WTC11 (cell line): ENCODE results near the gene TBC1D22B. TPM values are rescaled to one million over a fixed set of nuclear protein-coding genes. Genes with fewer than 3 reads are reported as not detected.

Experiments
- ATAC-seq: fragments of 200-7000 bp; cut with Tn5 transposase; 2 replicates; pipeline ENCODE4 v1.10.0; 2021; ENCODE audit warnings: mild to moderate bottlenecking, moderate library complexity
- CTCF ChIA-PET: fragments of 300-600 bp; sonication (Branson Sonifier 250); formaldehyde crosslinking; loops from one replicate; lab custom pipeline; 2021; ENCODE audit warnings: antibody characterized with exemption; lab: Charles Lee
- POLR2A ChIA-PET: fragments of 350-600 bp; sonication (Branson Sonifier 250); formaldehyde crosslinking; loops from one replicate; lab custom pipeline; 2021; ENCODE audit warnings: antibody characterized with exemption; lab: Charles Lee
- DNase-seq: peaks from one replicate; pipeline ENCODE4 v3.0.0; 2021; ENCODE audit warnings: low spot score
- H3K27ac Mint-ChIP-seq: 2 replicates; pipeline ENCODE4 v1.8.0; 2021; ENCODE audit warnings: mixed read lengths
- H3K27me3 Mint-ChIP-seq: 2 replicates; pipeline ENCODE4 v1.8.0; 2021; ENCODE audit warnings: low read depth, mild to moderate bottlenecking, moderate library complexity, mixed read lengths
- H3K36me3 Mint-ChIP-seq: 2 replicates; pipeline ENCODE4 v1.8.0; 2021; ENCODE audit warnings: mixed read lengths
- H3K4me1 Mint-ChIP-seq: 2 replicates; pipeline ENCODE4 v1.8.0; 2022; ENCODE audit warnings: mixed read lengths
- H3K4me3 Mint-ChIP-seq: 2 replicates; pipeline ENCODE4 v1.8.0; 2021; ENCODE audit warnings: mild to moderate bottlenecking, moderate library complexity, mixed read lengths
- H3K9me3 Mint-ChIP-seq: 2 replicates; pipeline ENCODE4 v1.8.0; 2021; ENCODE audit warnings: mixed read lengths
- ATF1 ChIP-seq: sonication (generic); formaldehyde crosslinking; IDR thresholded peaks from 2 replicates; pipeline ENCODE4 v1.8.1; 2023; ENCODE audit warnings: mild to moderate bottlenecking, moderate library complexity, missing genetic modification reagents
- CREB1 ChIP-seq: sonication (generic); formaldehyde crosslinking; IDR thresholded peaks from 2 replicates; pipeline ENCODE4 v1.8.0; 2023; ENCODE audit warnings: mild to moderate bottlenecking, missing genetic modification reagents
- ELF4 ChIP-seq: sonication (generic); formaldehyde crosslinking; IDR thresholded peaks from 2 replicates; pipeline ENCODE4 v1.8.1; 2022; ENCODE audit warnings: low read depth, mild to moderate bottlenecking, moderate library complexity, missing genetic modification reagents
- EMX1 ChIP-seq: fragments of 250-450 bp; sonication (Bioruptor Pico); IDR thresholded peaks from 2 replicates; pipeline ENCODE4 v1.8.0; 2021; ENCODE audit warnings: mild to moderate bottlenecking
- GRHL2 ChIP-seq: fragments of 250-450 bp; sonication (Bioruptor Pico); IDR thresholded peaks from 2 replicates; pipeline ENCODE4 v1.8.0; 2022; ENCODE audit warnings: mild to moderate bottlenecking, moderate library complexity; ENCODE audit not compliant: insufficient replicate concordance, severe bottlenecking
- GTF2I ChIP-seq: fragments of 250-450 bp; sonication (Bioruptor Pico); conservative IDR thresholded peaks from 2 replicates; pipeline ENCODE4 v1.4.0; 2021; ENCODE audit warnings: mild to moderate bottlenecking
- MAX ChIP-seq: sonication (generic); formaldehyde crosslinking; IDR thresholded peaks from 2 replicates; pipeline ENCODE4 v1.8.0; 2022; ENCODE audit warnings: mild to moderate bottlenecking, missing genetic modification reagents
- MYBL2 ChIP-seq: sonication (generic); formaldehyde crosslinking; IDR thresholded peaks from 2 replicates; pipeline ENCODE4 v1.8.1; 2023; ENCODE audit warnings: mild to moderate bottlenecking, moderate library complexity, missing genetic modification reagents
- NR1H2 ChIP-seq: sonication (generic); formaldehyde crosslinking; IDR thresholded peaks from 2 replicates; pipeline ENCODE4 v1.9.0; 2021; ENCODE audit warnings: mild to moderate bottlenecking, moderate library complexity, missing genetic modification reagents
- NR2C2 ChIP-seq: sonication (generic); formaldehyde crosslinking; IDR thresholded peaks from 2 replicates; pipeline ENCODE4 v1.8.0; 2022; ENCODE audit warnings: mild to moderate bottlenecking, missing genetic modification reagents
- PREB ChIP-seq: sonication (generic); formaldehyde crosslinking; IDR thresholded peaks from 2 replicates; pipeline ENCODE4 v1.8.1; 2022; ENCODE audit warnings: mild to moderate bottlenecking, missing genetic modification reagents, moderate library complexity, borderline replicate concordance
- PRRX2 ChIP-seq: fragments of 250-450 bp; sonication (Bioruptor Pico); IDR thresholded peaks from 2 replicates; pipeline ENCODE4 v1.8.0; 2021; ENCODE audit warnings: mild to moderate bottlenecking
- SMAD4 ChIP-seq: sonication (generic); formaldehyde crosslinking; IDR thresholded peaks from 2 replicates; pipeline ENCODE4 v1.8.0; 2022; ENCODE audit warnings: mild to moderate bottlenecking, missing genetic modification reagents
- SP1 ChIP-seq: sonication (generic); formaldehyde crosslinking; conservative IDR thresholded peaks from 2 replicates; pipeline ENCODE4 v1.8.1; 2022; ENCODE audit warnings: missing genetic modification reagents
- TCF7 ChIP-seq: sonication (generic); formaldehyde crosslinking; IDR thresholded peaks from 2 replicates; pipeline ENCODE4 v1.8.0; 2022; ENCODE audit warnings: mild to moderate bottlenecking, low read depth, missing genetic modification reagents, moderate library complexity
- TEAD1 ChIP-seq: sonication (generic); formaldehyde crosslinking; IDR thresholded peaks from 2 replicates; pipeline ENCODE4 v1.8.0; 2022; ENCODE audit warnings: mild to moderate bottlenecking, missing genetic modification reagents
- TEAD4 ChIP-seq: sonication (generic); formaldehyde crosslinking; IDR thresholded peaks from 2 replicates; pipeline ENCODE4 v1.8.0; 2022; ENCODE audit warnings: mild to moderate bottlenecking, missing genetic modification reagents
- ZBTB43 ChIP-seq: sonication (generic); formaldehyde crosslinking; IDR thresholded peaks from 2 replicates; pipeline ENCODE4 v1.8.1; 2023; ENCODE audit warnings: mild to moderate bottlenecking, missing genetic modification reagents
- ZMAT4 ChIP-seq: fragments of 250-450 bp; sonication (Bioruptor Pico); IDR thresholded peaks from 2 replicates; pipeline ENCODE4 v1.9.0; 2021; ENCODE audit warnings: mild to moderate bottlenecking
- ZNF138 ChIP-seq: sonication (generic); formaldehyde crosslinking; conservative IDR thresholded peaks from 2 replicates; pipeline ENCODE4 v1.8.1; 2022; ENCODE audit warnings: mild to moderate bottlenecking, moderate library complexity, missing genetic modification reagents
- ZNF263 ChIP-seq: sonication (generic); formaldehyde crosslinking; IDR thresholded peaks from 2 replicates; pipeline ENCODE4 v1.8.1; 2022; ENCODE audit warnings: low read depth, mild to moderate bottlenecking, moderate library complexity, missing genetic modification reagents
- total RNA-seq: library from RNA; stranded (reverse); gene quantifications from 3 replicates; pipeline ENCODE4 v1.2.3, GENCODE V29; 2021
- TF ChIP-seq, protein P1 (sequence below): sonication (generic); formaldehyde crosslinking; IDR thresholded peaks from 2 replicates; pipeline ENCODE4 v1.8.1; 2023; ENCODE audit warnings: mild to moderate bottlenecking, missing genetic modification reagents
- TF ChIP-seq, protein P2 (sequence below): fragments of 250-450 bp; sonication (Bioruptor Pico); IDR thresholded peaks from 2 replicates; pipeline ENCODE4 v1.9.0; 2021; ENCODE audit warnings: mild to moderate bottlenecking

Gene TBC1D22B
- total RNA-seq, 1 experiment from 2014 or later, result 16.4 TPM

- peaks cover 2% of the 10 kb centered on the region; the same call in 1 of the 2 replicates for H3K4me1 Mint-ChIP-seq
- H3K27me3 Mint-ChIP-seq, result no peaks in the 10 kb centered on the region
- no peak for ATAC-seq
- DNase-seq, result no peak
- H3K9me3 Mint-ChIP-seq, result no peaks in the 10 kb centered on the region
- TF ChIP-seq NR1H2 (no peak), CREB1 (CRISPR knock-in tag) (no peak), ZBTB43 (no peak), MYBL2 (CRISPR knock-in tag) (no peak)
- no peak overlapping the region for H3K27ac Mint-ChIP-seq
- peaks cover 15% of the 10 kb centered on the region for H3K36me3 Mint-ChIP-seq
- POLR2A ChIA-PET, result no interaction called here
- CTCF ChIA-PET, result no interaction called here
- H3K4me3 Mint-ChIP-seq, result no peak overlapping the region
These were observed 64.2 kb downstream of the TBC1D22B start for GRCh38 chr6:37321516-37322415.

DNA sequence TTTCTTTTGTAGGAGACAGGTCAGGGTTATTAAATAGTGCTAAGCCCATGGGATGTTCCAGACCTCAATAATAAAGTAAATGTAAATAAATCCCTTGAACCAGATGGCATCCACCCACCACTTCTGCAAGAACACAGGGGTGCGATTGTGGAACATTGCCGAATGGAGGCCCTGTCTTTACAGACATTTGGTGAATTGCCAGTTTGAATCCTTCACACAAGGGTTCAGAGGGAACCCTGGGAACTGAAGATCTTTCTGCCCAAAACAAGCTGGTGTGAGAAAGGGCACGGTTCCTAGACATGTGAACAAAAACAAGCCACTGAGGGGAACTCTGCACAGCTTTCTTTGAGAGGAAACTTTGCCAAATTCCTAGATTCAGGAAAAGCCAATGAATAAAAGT lies 66.0 kb downstream of the TBC1D22B start:
- H3K4me3 Mint-ChIP-seq, result no peak overlapping the region
- peaks cover 2% of the 10 kb centered on the region; the same call in 1 of the 2 replicates for H3K4me1 Mint-ChIP-seq
- peaks cover 18% of the 10 kb centered on the region for H3K36me3 Mint-ChIP-seq
- no peak for TF ChIP-seq EMX1 (CRISPR knock-in tag)
- TF ChIP-seq TEAD4 (CRISPR knock-in tag), result no peak
- no peak for TF ChIP-seq ZMAT4 (CRISPR knock-in tag)
- no peak for TF ChIP-seq GRHL2
- TF ChIP-seq ZNF263, result no peak
- TF ChIP-seq ATF1 (CRISPR knock-in tag), result no peak
- no peak for TF ChIP-seq ZNF138 (CRISPR knock-in tag)
- no peak for TF ChIP-seq TCF7 (CRISPR knock-in tag)
- TF ChIP-seq ELF4 (CRISPR knock-in tag), result no peak
- ATAC-seq (no peak), DNase-seq (no peak)
- POLR2A ChIA-PET, result no interaction called here
- no peak overlapping the region for H3K27ac Mint-ChIP-seq
- CTCF ChIA-PET, result interaction anchor here (1.8 kb wide), 1 partner anchor 9 kb away, joined by 12 read pairs; no protein-coding TSS in a partner anchor
- no peaks in the 10 kb centered on the region for H3K27me3 Mint-ChIP-seq
- H3K9me3 Mint-ChIP-seq, result no peaks in the 10 kb centered on the region

- DNase-seq (no peak), ATAC-seq (no peak)
- Mint-ChIP-seq H3K27ac (no peak overlapping the region), H3K4me3 (no peak overlapping the region), H3K36me3 (peaks cover 21% of the 10 kb centered on the region), H3K4me1 (peaks cover 2% of the 10 kb centered on the region; the same call in 1 of the 2 replicates), H3K27me3 (no peaks in the 10 kb centered on the region), H3K9me3 (no peaks in the 10 kb centered on the region)
- CTCF ChIA-PET, result interaction anchor here (1.5 to 3.2 kb wide), 13 partner anchors 10 to 364 kb away, joined by 3 to 35 read pairs (median 10); partner anchors contain the start of gene RNF8
- POLR2A ChIA-PET, result interaction anchor here (1.0 to 1.5 kb wide), 2 partner anchors 28 to 109 kb away, joined by 3 to 5 read pairs; no protein-coding TSS in a partner anchor
- TF ChIP-seq PREB (CRISPR knock-in tag) (no peak), GTF2I (CRISPR knock-in tag) (no peak), SP1 (CRISPR knock-in tag) (no peak), MAX (CRISPR knock-in tag) (no peak), PRRX2 (CRISPR knock-in tag) (no peak), ZNF263 (no peak), NR2C2 (no peak), TEAD1 (CRISPR knock-in tag) (no peak), SMAD4 (CRISPR knock-in tag) (no peak)
- TF ChIP-seq, protein P1, sequence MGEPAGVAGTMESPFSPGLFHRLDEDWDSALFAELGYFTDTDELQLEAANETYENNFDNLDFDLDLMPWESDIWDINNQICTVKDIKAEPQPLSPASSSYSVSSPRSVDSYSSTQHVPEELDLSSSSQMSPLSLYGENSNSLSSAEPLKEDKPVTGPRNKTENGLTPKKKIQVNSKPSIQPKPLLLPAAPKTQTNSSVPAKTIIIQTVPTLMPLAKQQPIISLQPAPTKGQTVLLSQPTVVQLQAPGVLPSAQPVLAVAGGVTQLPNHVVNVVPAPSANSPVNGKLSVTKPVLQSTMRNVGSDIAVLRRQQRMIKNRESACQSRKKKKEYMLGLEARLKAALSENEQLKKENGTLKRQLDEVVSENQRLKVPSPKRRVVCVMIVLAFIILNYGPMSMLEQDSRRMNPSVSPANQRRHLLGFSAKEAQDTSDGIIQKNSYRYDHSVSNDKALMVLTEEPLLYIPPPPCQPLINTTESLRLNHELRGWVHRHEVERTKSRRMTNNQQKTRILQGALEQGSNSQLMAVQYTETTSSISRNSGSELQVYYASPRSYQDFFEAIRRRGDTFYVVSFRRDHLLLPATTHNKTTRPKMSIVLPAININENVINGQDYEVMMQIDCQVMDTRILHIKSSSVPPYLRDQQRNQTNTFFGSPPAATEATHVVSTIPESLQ (CRISPR knock-in tag), result no peak
- TF ChIP-seq, protein P2, sequence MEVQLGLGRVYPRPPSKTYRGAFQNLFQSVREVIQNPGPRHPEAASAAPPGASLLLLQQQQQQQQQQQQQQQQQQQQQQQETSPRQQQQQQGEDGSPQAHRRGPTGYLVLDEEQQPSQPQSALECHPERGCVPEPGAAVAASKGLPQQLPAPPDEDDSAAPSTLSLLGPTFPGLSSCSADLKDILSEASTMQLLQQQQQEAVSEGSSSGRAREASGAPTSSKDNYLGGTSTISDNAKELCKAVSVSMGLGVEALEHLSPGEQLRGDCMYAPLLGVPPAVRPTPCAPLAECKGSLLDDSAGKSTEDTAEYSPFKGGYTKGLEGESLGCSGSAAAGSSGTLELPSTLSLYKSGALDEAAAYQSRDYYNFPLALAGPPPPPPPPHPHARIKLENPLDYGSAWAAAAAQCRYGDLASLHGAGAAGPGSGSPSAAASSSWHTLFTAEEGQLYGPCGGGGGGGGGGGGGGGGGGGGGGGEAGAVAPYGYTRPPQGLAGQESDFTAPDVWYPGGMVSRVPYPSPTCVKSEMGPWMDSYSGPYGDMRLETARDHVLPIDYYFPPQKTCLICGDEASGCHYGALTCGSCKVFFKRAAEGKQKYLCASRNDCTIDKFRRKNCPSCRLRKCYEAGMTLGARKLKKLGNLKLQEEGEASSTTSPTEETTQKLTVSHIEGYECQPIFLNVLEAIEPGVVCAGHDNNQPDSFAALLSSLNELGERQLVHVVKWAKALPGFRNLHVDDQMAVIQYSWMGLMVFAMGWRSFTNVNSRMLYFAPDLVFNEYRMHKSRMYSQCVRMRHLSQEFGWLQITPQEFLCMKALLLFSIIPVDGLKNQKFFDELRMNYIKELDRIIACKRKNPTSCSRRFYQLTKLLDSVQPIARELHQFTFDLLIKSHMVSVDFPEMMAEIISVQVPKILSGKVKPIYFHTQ (CRISPR knock-in tag), result no peak
These were observed 66.8 kb downstream of the TBC1D22B start for GRCh38 chr6:37324131-37325033.
